RWPE2 (cell line): Measurements from ENCODE around the gene SSTR3.
A peak's percentile ranks its signal among the peaks of the same experiment; 100 is the strongest.

ENCODE experiments used
- ATAC-seq: fragments of 200-7000 bp; cut with Tn5 transposase; 3 replicates; pipeline ENCODE4 v1.9.1; 2021; ENCODE audit warnings: low read depth
- DNase-seq: peaks from one replicate; pipeline ENCODE4 v3.0.0-alpha.2; 2020; ENCODE audit warnings: low spot score
- H3K27ac ChIP-seq: fragments of 450-650 bp; 2 replicates; pipeline ENCODE4 v1.5.1; 2017; ENCODE audit warnings: mild to moderate bottlenecking; ENCODE audit not compliant: poor library complexity, severe bottlenecking
- H3K27me3 ChIP-seq: fragments of 250-450 bp; sonication (Bioruptor Pico); 2 replicates; pipeline ENCODE4 v1.5.1; 2021; ENCODE audit warnings: mild to moderate bottlenecking, moderate library complexity; ENCODE audit not compliant: insufficient read depth, poor library complexity, severe bottlenecking
- H3K36me3 ChIP-seq: fragments of 250-450 bp; sonication (Bioruptor Pico); 2 replicates; pipeline ENCODE4 v1.5.1; 2020; ENCODE audit warnings: low read depth, mild to moderate bottlenecking, moderate library complexity
- H3K4me1 ChIP-seq: fragments of 250-450 bp; sonication (Bioruptor Pico); 2 replicates; pipeline ENCODE4 v1.5.1; 2021; ENCODE audit warnings: mild to moderate bottlenecking, moderate library complexity; ENCODE audit not compliant: insufficient read depth, poor library complexity, severe bottlenecking
- H3K4me3 ChIP-seq: fragments of 250-450 bp; sonication (Bioruptor Pico); 2 replicates; pipeline ENCODE4 v1.5.1; 2021; ENCODE audit warnings: mild to moderate bottlenecking, moderate library complexity; ENCODE audit not compliant: severe bottlenecking
- H3K9me3 ChIP-seq: fragments of 250-450 bp; sonication (Bioruptor Pico); 2 replicates; pipeline ENCODE4 v1.5.1; 2021; ENCODE audit warnings: mild to moderate bottlenecking, moderate library complexity; ENCODE audit not compliant: severe bottlenecking
- TF ChIP-seq, protein P1 (sequence below): fragments of 450-650 bp; IDR thresholded peaks from one replicate; pipeline ENCODE4 v1.5.1; 2017; ENCODE audit warnings: mild to moderate bottlenecking, moderate library complexity; ENCODE audit not compliant: poor library complexity, severe bottlenecking

Gene SSTR3

DNA sequence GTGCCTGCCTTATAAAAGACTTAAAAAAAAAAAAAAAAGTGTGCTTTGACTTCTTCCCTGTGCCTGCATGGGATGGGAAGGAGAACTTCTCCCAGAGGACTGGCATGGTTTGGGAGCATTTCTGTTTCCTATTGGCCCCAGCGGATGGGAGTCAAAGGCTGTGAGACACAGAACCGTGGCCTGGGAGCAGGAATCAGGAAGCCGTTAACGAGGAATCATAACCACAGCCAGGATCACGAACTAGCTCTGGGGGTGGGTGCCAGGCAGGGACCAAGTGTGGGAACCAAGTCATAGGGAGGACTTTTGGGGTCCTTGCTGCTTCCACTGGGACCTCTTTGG lies 24.8 kb downstream of the SSTR3 start:
- Histone ChIP-seq H3K36me3 (no peaks in the 10 kb centered on the region), H3K9me3 (no peaks in the 10 kb centered on the region), H3K27ac (peak overlapping the region; percentile 92), H3K4me3 (peak overlapping the region; percentile 30), H3K27me3 (no peaks in the 10 kb centered on the region), H3K4me1 (peaks cover 42% of the 10 kb centered on the region)
- TF ChIP-seq, protein P1, sequence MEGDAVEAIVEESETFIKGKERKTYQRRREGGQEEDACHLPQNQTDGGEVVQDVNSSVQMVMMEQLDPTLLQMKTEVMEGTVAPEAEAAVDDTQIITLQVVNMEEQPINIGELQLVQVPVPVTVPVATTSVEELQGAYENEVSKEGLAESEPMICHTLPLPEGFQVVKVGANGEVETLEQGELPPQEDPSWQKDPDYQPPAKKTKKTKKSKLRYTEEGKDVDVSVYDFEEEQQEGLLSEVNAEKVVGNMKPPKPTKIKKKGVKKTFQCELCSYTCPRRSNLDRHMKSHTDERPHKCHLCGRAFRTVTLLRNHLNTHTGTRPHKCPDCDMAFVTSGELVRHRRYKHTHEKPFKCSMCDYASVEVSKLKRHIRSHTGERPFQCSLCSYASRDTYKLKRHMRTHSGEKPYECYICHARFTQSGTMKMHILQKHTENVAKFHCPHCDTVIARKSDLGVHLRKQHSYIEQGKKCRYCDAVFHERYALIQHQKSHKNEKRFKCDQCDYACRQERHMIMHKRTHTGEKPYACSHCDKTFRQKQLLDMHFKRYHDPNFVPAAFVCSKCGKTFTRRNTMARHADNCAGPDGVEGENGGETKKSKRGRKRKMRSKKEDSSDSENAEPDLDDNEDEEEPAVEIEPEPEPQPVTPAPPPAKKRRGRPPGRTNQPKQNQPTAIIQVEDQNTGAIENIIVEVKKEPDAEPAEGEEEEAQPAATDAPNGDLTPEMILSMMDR, result no peak
- ATAC-seq (peak; percentile 26; the same call in 2 of the 3 replicates), DNase-seq (peak; percentile 47)

DNA sequence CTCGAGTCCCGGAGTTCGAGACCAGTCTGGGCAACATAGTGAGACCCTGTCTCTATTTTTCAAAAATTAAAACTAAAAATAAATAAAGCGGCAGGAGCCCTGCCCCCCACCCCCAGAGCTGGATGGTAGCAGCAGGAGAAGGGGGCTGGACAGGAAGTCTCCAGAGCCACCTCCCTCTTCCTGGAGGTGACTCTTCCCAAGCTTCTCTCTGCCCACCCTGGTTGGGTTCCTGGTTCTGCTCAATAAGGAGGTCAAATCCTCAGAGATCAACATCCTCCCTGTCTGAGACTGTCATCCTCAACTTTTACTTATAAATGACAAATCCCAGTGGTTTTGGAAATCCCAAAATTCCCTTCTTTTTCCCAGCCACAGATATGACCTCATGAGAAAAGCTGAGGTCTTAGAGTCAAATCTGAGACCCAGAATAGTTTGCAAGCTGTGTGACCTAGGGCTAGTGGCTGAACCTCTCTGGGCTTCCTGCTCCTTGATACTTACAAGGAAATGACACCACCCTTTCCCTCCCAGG lies 25.2 kb downstream of the SSTR3 start:
- peaks cover 42% of the 10 kb centered on the region for H3K4me1 ChIP-seq
- no peaks in the 10 kb centered on the region for H3K36me3 ChIP-seq
- H3K27me3 ChIP-seq, result no peaks in the 10 kb centered on the region
- H3K4me3 ChIP-seq, result peak overlapping the region; percentile 30
- TF ChIP-seq, protein P1, result no peak
- no peaks in the 10 kb centered on the region for H3K9me3 ChIP-seq
- ATAC-seq (no peak), DNase-seq (peak; percentile 19)
- peak overlapping the region; percentile 92 for H3K27ac ChIP-seq

DNA sequence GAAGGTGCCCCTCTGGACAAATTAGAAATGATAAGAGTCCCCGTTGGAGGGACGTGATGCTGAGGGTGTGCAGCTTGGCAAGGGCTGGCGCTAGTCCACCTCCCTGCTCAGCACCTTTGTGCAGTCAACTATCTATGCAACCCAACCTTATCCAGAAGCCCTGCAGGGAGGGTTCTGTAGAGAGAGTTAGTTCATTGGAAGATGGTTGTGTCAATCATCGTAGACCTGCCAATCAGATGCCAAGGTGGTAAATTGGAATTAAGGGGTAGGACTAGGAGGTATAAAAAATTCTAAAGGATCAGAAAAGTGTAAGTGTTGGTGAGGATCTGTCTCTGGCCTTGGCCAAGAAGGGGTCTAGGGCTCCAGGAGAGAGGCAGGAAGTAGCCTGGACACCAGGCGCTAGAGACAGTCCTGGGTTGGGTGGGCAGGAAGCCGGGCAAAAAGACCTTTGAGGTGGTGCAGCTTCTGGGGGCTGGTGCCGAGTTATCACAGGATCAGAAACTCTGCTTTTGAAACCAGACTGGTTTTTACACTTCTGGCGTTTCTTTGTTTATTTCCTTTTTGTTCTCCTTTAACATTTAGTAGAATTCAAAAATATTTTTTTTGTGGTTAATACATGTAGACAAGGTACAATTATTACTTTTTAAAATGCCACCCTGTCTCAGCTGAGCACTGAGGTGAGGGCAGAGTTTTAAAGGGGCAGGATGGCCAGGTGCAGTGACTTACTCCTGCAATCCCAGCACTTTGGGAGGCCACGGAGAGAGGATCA lies 25.9 kb downstream of the SSTR3 start:
- Histone ChIP-seq H3K27ac (peak overlapping the region; percentile 92), H3K27me3 (no peaks in the 10 kb centered on the region), H3K4me3 (no peak overlapping the region), H3K4me1 (peaks cover 42% of the 10 kb centered on the region), H3K36me3 (no peaks in the 10 kb centered on the region), H3K9me3 (no peaks in the 10 kb centered on the region)
- TF ChIP-seq, protein P1, result no peak
- ATAC-seq (peak; percentile 28; the same call in 1 of the 3 replicates), DNase-seq (peak; percentile 10)

DNA sequence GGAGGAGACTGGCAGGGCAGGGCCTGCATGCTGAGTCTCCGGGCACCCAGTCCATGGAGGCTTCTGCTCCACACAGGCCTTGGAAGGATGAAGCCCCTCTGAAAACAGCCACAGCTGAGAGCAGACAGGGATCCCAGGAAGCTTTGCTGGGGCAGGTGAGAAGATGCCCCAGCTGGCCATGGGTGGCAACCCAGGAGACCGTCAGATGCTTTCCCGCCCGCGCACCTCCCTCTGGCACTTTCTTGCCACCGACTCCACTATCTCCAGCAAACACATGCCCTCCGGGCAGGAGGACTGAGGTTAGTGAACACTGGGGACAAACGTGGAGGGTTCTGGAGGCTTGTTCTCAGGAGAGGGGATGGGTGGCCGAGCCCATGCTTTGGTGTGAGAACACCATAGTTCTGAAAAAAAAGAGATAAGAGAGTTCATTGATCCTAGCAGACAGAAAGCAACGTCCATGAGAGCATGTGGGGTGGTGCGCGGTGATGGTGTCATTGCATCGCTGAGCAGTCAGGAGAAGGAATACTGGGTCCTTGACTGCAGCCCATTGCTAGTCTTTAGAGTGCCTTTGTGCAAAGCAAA lies 26.5 kb downstream of the SSTR3 start:
- no peaks in the 10 kb centered on the region for H3K27me3 ChIP-seq
- H3K9me3 ChIP-seq, result no peaks in the 10 kb centered on the region
- H3K27ac ChIP-seq, result no peak overlapping the region
- no peaks in the 10 kb centered on the region for H3K36me3 ChIP-seq
- H3K4me3 ChIP-seq, result no peak overlapping the region
- TF ChIP-seq, protein P1, result no peak
- ATAC-seq, result no peak
- peak; percentile 47 for DNase-seq
- peaks cover 40% of the 10 kb centered on the region for H3K4me1 ChIP-seq
